Tracheal epithelial cell (primary cell): ENCODE measurements around the gene SLC25A28. TPM values are rescaled to one million over a fixed set of nuclear protein-coding genes. Genes with fewer than 3 reads are reported as not detected.

Experiments used
- total RNA-seq: library from RNA; depleted of rRNA; stranded (reverse); fragments of >200 nt; gene quantifications from 2 replicates; pipeline ENCODE4 v1.2.1, GENCODE V29; 2014

SLC25A28 gene
- total RNA-seq: 12.4 and 13.5 TPM in 2 replicates

GRCh38 chr10:99619851-99620710 lies at the start of gene SLC25A28:
TSS of gene SLC25A28 (minus strand) at chr10:99620439. CDS start at chr10:99620335, 104 bp downstream.

GRCh38 chr10:99659031-99659867 lies 39.0 kb upstream of the SLC25A28 start, which contains the start of gene ENTPD7:
TSS of gene ENTPD7 (plus strand) at chr10:99659509. CDS start at chr10:99659957, 448 bp downstream.

Other genes with a start within 250 kb of the SLC25A28 start
- 60.3 and 80.2 TPM in 2 replicates for gene GOT1, start 189.8 kb downstream of the SLC25A28 start, total RNA-seq
- gene NKX2-3, start 87.5 kb downstream of the SLC25A28 start, total RNA-seq: not detected in 2 replicates
- 18.8 and 34.0 TPM in 2 replicates for gene ENTPD7, start 39.1 kb upstream of the SLC25A28 start, total RNA-seq
- gene COX15, start 111.7 kb upstream of the SLC25A28 start, total RNA-seq: 25.3 and 40.7 TPM in 2 replicates
- 14.7 TPM in 2 replicates for gene CUTC, start 111.8 kb upstream of the SLC25A28 start, total RNA-seq
- 0.21 and 0.96 TPM in 2 replicates for gene ABCC2, start 162.2 kb upstream of the SLC25A28 start, total RNA-seq